ENCODE measurements around the gene NVL. TPM values are rescaled to one million over a fixed set of nuclear protein-coding genes. Genes with fewer than 3 reads are reported as not detected.

NVL gene
- 39.2 and 43.4 TPM in 2 replicates for total RNA-seq (2022)
- Bru-seq, nascent RNA: percentile 83 among the genes with signal in this experiment
- BruChase-seq, experiment 1, labeled RNA remaining after a 6-hour chase: percentile 76 among the genes with signal in this experiment
- BruChase-seq, experiment 2, labeled RNA remaining after a 2-hour chase: percentile 76 among the genes with signal in this experiment
- long read RNA-seq, transcript NVL-201 (23 exons, 3,123 nt): major isoform, 11 of 28 reads
- long read RNA-seq, partial matches to known transcripts: 2 of 28 reads
- long read RNA-seq, other reads (novel, unspliced or antisense): 12 of 28 reads

DNA sequence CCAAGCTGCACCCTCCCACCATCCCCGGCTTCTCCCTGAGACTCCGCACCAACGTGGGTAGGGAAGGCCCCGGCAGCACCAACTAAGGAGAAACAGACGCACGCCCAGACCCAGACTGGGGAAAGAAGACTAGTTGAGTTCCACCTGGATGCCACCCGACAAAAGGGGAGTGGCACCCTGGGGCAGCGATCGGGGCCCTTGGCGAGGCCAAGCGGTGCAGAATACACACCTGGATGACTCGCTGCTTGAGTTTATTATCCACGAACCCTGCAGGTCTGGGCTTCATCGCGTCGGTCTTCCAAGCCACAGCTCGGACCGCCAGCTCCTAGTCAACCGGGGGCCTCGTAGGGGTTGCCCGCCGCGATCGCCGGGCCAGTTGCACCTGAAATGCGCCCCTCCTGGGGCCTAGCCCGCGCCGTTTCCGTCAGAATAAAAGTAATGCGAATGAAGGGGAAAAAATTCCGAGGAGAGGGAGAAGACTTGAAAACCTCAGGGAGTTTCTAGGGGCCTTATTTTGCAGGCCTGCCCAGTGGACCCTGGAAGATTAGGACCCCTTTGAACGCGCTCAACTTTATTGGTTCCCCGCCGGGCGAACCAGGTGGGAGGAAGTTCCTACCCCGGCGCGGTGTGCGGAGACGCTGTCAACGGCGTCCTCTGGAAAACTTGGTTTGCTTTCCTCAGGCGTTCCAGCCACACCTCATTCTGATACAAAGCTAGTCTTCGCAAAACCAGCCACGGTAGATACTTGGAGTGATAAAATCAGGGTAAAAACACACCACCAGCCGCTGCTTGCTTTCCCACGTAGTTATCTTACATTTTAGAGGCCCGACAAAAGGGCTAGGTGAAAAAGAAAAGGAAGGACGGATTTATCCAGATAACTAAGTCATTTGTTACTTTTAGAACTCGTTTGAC is at the start of gene NVL:
Gene NVL (minus strand): TSS at position 331 of the 912 bp plus-strand sequence. CDS start 45 bp downstream, at position 286.
- DNase-seq: peak; percentile 89
- H3K4me3 Mint-ChIP-seq (ENCODE audit: low read depth, unreplicated experiment): peak within 1 kb of the TSS; percentile 95
- CTCF ChIA-PET: interaction anchor here (0.5 to 1.4 kb wide), 4 partner anchors 15 to 592 kb away, joined by 3 to 4 read pairs (median 4); no protein-coding TSS in a partner anchor
- H3K27me3 Mint-ChIP-seq (ENCODE audit: unreplicated experiment): no peaks in the 10 kb centered on the region
- H3K27ac Mint-ChIP-seq (ENCODE audit: unreplicated experiment): peak within 1 kb of the TSS; percentile 99
- TF ChIP-seq, protein P1, sequence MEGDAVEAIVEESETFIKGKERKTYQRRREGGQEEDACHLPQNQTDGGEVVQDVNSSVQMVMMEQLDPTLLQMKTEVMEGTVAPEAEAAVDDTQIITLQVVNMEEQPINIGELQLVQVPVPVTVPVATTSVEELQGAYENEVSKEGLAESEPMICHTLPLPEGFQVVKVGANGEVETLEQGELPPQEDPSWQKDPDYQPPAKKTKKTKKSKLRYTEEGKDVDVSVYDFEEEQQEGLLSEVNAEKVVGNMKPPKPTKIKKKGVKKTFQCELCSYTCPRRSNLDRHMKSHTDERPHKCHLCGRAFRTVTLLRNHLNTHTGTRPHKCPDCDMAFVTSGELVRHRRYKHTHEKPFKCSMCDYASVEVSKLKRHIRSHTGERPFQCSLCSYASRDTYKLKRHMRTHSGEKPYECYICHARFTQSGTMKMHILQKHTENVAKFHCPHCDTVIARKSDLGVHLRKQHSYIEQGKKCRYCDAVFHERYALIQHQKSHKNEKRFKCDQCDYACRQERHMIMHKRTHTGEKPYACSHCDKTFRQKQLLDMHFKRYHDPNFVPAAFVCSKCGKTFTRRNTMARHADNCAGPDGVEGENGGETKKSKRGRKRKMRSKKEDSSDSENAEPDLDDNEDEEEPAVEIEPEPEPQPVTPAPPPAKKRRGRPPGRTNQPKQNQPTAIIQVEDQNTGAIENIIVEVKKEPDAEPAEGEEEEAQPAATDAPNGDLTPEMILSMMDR (IDR thresholded peaks at IDR 0.05; ENCODE audit: unreplicated experiment): no peak
- intact Hi-C loops (cut with micrococcal nuclease; ENCODE audit: unreplicated experiment): loop anchor here (1.0 kb wide), 1 partner anchor 30 kb away; no protein-coding TSS in a partner anchor
- H3K9me3 Mint-ChIP-seq (ENCODE audit: low read depth, unreplicated experiment): no peaks in the 10 kb centered on the region
- BruUV-seq (replicated peaks): no TSS peak
- H3K4me1 Mint-ChIP-seq (ENCODE audit: low read depth, unreplicated experiment): peaks cover 30% of the 10 kb centered on the region
- H3K36me3 Mint-ChIP-seq (ENCODE audit: insufficient read depth, unreplicated experiment): peaks cover 23% of the 10 kb centered on the region

- no peaks in the 10 kb centered on the region for H3K9me3 Mint-ChIP-seq (ENCODE audit: low read depth, unreplicated experiment)
- TF ChIP-seq, protein P1 (IDR thresholded peaks at IDR 0.05; ENCODE audit: unreplicated experiment): no peak
- DNase-seq: no peak
- H3K27ac Mint-ChIP-seq (ENCODE audit: unreplicated experiment): no peak overlapping the region
- intact Hi-C loops (cut with micrococcal nuclease; ENCODE audit: unreplicated experiment): no loop called here
- H3K27me3 Mint-ChIP-seq (ENCODE audit: unreplicated experiment): no peaks in the 10 kb centered on the region
- CTCF ChIA-PET: no interaction called here
- H3K4me1 Mint-ChIP-seq (ENCODE audit: low read depth, unreplicated experiment): peaks cover 21% of the 10 kb centered on the region
- H3K36me3 Mint-ChIP-seq (ENCODE audit: insufficient read depth, unreplicated experiment): peaks cover 53% of the 10 kb centered on the region
- no TSS peak for BruUV-seq (replicated peaks)
- no peak overlapping the region for H3K4me3 Mint-ChIP-seq (ENCODE audit: low read depth, unreplicated experiment)
These were observed 49.1 kb upstream of the NVL start for GRCh38 chr1:224378855-224379631.

- TSS peak; percentile 5 for BruUV-seq (replicated peaks)
- H3K9me3 Mint-ChIP-seq (ENCODE audit: low read depth, unreplicated experiment): no peaks in the 10 kb centered on the region
- DNase-seq: no peak
- TF ChIP-seq, protein P1 (IDR thresholded peaks at IDR 0.05; ENCODE audit: unreplicated experiment): no peak
- CTCF ChIA-PET: no interaction called here
- no peak overlapping the region for H3K27ac Mint-ChIP-seq (ENCODE audit: unreplicated experiment)
- H3K4me1 Mint-ChIP-seq (ENCODE audit: low read depth, unreplicated experiment): peaks cover 21% of the 10 kb centered on the region
- intact Hi-C loops (cut with micrococcal nuclease; ENCODE audit: unreplicated experiment): no loop called here
- peaks cover 57% of the 10 kb centered on the region for H3K36me3 Mint-ChIP-seq (ENCODE audit: insufficient read depth, unreplicated experiment)
- H3K27me3 Mint-ChIP-seq (ENCODE audit: unreplicated experiment): no peaks in the 10 kb centered on the region
- no peak overlapping the region for H3K4me3 Mint-ChIP-seq (ENCODE audit: low read depth, unreplicated experiment)
These were observed 47.7 kb upstream of the NVL start for GRCh38 chr1:224377676-224378006.

DNA sequence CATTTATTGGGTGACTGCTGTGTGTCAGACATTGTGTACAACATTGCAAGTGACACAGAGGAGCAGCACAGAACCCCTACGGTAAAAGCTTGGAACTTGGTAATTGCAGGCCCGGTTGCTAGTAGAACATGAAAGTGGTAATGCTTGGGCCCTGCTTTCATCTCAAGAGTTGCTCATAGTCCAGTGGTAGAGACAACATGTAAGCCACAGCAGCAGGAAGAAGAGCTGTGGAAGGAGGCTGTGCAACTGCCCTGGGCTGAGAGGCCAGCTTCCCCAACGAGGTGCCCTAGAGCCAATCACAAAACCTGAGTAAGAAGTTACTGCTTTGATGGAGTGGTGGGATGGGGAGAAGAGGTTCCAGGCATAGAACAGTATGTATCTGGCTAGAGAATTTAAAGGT is 45.1 kb upstream of the NVL start:
- H3K27me3 Mint-ChIP-seq (ENCODE audit: unreplicated experiment): no peaks in the 10 kb centered on the region
- no peaks in the 10 kb centered on the region for H3K9me3 Mint-ChIP-seq (ENCODE audit: low read depth, unreplicated experiment)
- H3K4me3 Mint-ChIP-seq (ENCODE audit: low read depth, unreplicated experiment): no peak overlapping the region
- CTCF ChIA-PET: interaction anchor here (0.7 kb wide), 1 partner anchor 1063 kb away, joined by 3 read pairs; no protein-coding TSS in a partner anchor
- H3K27ac Mint-ChIP-seq (ENCODE audit: unreplicated experiment): no peak overlapping the region
- no TSS peak for BruUV-seq (replicated peaks)
- no peak for DNase-seq
- intact Hi-C loops (cut with micrococcal nuclease; ENCODE audit: unreplicated experiment): no loop called here
- H3K36me3 Mint-ChIP-seq (ENCODE audit: insufficient read depth, unreplicated experiment): peaks cover 56% of the 10 kb centered on the region
- peaks cover 21% of the 10 kb centered on the region for H3K4me1 Mint-ChIP-seq (ENCODE audit: low read depth, unreplicated experiment)
- TF ChIP-seq, protein P1 (IDR thresholded peaks at IDR 0.05; ENCODE audit: unreplicated experiment): no peak
